Measurements from ENCODE around the gene DGKZ.
A peak's percentile ranks its signal among the peaks of the same experiment; 100 is the strongest.

DGKZ gene

GRCh38 chr11:46346886-46347636 is at the start of gene DGKZ:
Gene DGKZ, plus strand, starts transcription at chr11:46347463. Its CDS starts 197 bp downstream, at chr11:46347660.
- Histone ChIP-seq H3K79me2 (ENCODE audit: insufficient read depth, low read length) (peaks cover 30% of the 10 kb centered on the region), H2AFZ (ENCODE audit: low read depth, low read length, severe bottlenecking) (peak within 1 kb of the TSS; percentile 25)

GRCh38 chr11:46298699-46299433 is 48.4 kb upstream of the DGKZ start:
- Histone ChIP-seq H3K27ac (ENCODE audit: low read depth, low read length) (no peak overlapping the region), H3K9me3 (ENCODE audit: insufficient read depth, low read length) (no peaks in the 10 kb centered on the region), H2AFZ (ENCODE audit: low read depth, low read length, severe bottlenecking) (no peak overlapping the region), H4K20me1 (ENCODE audit: low read depth, low read length) (no peaks in the 10 kb centered on the region), H3K36me3 (ENCODE audit: low read length) (no peaks in the 10 kb centered on the region), H3K4me3 (ENCODE audit: insufficient read depth, low read length, poor library complexity, severe bottlenecking) (no peak overlapping the region), H3K9me2 (replicated peaks; ENCODE audit: insufficient read depth, low read length) (no peaks in the 10 kb centered on the region), H3K4me2 (ENCODE audit: low read depth, low read length, poor library complexity, severe bottlenecking) (no peak overlapping the region), H3K79me2 (ENCODE audit: insufficient read depth, low read length) (no peaks in the 10 kb centered on the region), H3K27me3 (ENCODE audit: low read length) (no peaks in the 10 kb centered on the region), H3F3A (ENCODE audit: insufficient read depth) (no peaks in the 10 kb centered on the region), H3K9ac (ENCODE audit: low read length) (no peak overlapping the region)
- TF ChIP-seq EZH2phosphoT487 (conservative IDR thresholded peaks at IDR 0.05; ENCODE audit: low read length) (no peak), CTCF (IDR thresholded peaks at IDR 0.05; ENCODE audit: insufficient read depth, low read length, poor library complexity, severe bottlenecking) (no peak)

More at GRCh38 chr11:46346886-46347636, at the start of gene DGKZ:
- Histone ChIP-seq H3K9ac (ENCODE audit: low read length) (peak within 1 kb of the TSS; percentile 79), H3K9me2 (replicated peaks; ENCODE audit: insufficient read depth, low read length) (no peaks in the 10 kb centered on the region), H3K9me3 (ENCODE audit: insufficient read depth, low read length) (no peaks in the 10 kb centered on the region), H3K4me3 (ENCODE audit: insufficient read depth, low read length, poor library complexity, severe bottlenecking) (peak within 1 kb of the TSS; percentile 73), H3K27me3 (ENCODE audit: low read length) (no peaks in the 10 kb centered on the region), H3K4me2 (ENCODE audit: low read depth, low read length, poor library complexity, severe bottlenecking) (peak within 1 kb of the TSS; percentile 79), H3K27ac (ENCODE audit: low read depth, low read length) (no peak within 1 kb of the TSS), H4K20me1 (ENCODE audit: low read depth, low read length) (no peaks in the 10 kb centered on the region), H3K36me3 (ENCODE audit: low read length) (no peaks in the 10 kb centered on the region), H3F3A (ENCODE audit: insufficient read depth) (no peaks in the 10 kb centered on the region)
- TF ChIP-seq EZH2phosphoT487 (conservative IDR thresholded peaks at IDR 0.05; ENCODE audit: low read length) = 0 out of 2 replicates have a peak, but pooled peaks have one; percentile 59
- TF ChIP-seq CTCF (IDR thresholded peaks at IDR 0.05; ENCODE audit: insufficient read depth, low read length, poor library complexity, severe bottlenecking) = peak; percentile 14

- no peak overlapping the region for H2AFZ ChIP-seq (ENCODE audit: low read depth, low read length, severe bottlenecking)
- no peak overlapping the region for H3K27ac ChIP-seq (ENCODE audit: low read depth, low read length)
- no peaks in the 10 kb centered on the region for H3K9me3 ChIP-seq (ENCODE audit: insufficient read depth, low read length)
- H3K4me3 ChIP-seq (ENCODE audit: insufficient read depth, low read length, poor library complexity, severe bottlenecking) = no peak overlapping the region
- H3F3A ChIP-seq (ENCODE audit: insufficient read depth) = no peaks in the 10 kb centered on the region
- no peaks in the 10 kb centered on the region for H3K27me3 ChIP-seq (ENCODE audit: low read length)
- no peak overlapping the region for H3K4me2 ChIP-seq (ENCODE audit: low read depth, low read length, poor library complexity, severe bottlenecking)
- H3K79me2 ChIP-seq (ENCODE audit: insufficient read depth, low read length) = no peaks in the 10 kb centered on the region
- no peaks in the 10 kb centered on the region for H3K36me3 ChIP-seq (ENCODE audit: low read length)
- H4K20me1 ChIP-seq (ENCODE audit: low read depth, low read length) = no peaks in the 10 kb centered on the region
- no peaks in the 10 kb centered on the region for H3K9me2 ChIP-seq (replicated peaks; ENCODE audit: insufficient read depth, low read length)
- H3K9ac ChIP-seq (ENCODE audit: low read length) = no peak overlapping the region
- TF ChIP-seq EZH2phosphoT487 (conservative IDR thresholded peaks at IDR 0.05; ENCODE audit: low read length) (no peak), CTCF (IDR thresholded peaks at IDR 0.05; ENCODE audit: insufficient read depth, low read length, poor library complexity, severe bottlenecking) (no peak)
These were observed 47.8 kb upstream of the DGKZ start for GRCh38 chr11:46299451-46299961.
